ENCODE data around the gene CEP112.

GRCh38 chr17:65926599-65926998 is 265.3 kb downstream of the CEP112 start:
- TF ChIP-seq CTCF (IDR thresholded peaks at IDR 0.05; ENCODE audit: low read length) (no peak), EZH2phosphoT487 (IDR thresholded peaks at IDR 0.05; ENCODE audit: low read length) (no peak)

Data from MM.1S (cell line).